ENCODE data around the gene RUSF1. TPM values are rescaled to one million over a fixed set of nuclear protein-coding genes. Genes with fewer than 3 reads are reported as not detected.

The RUSF1 gene
- total and polyA plus RNA-seq, 10 of the 15 experiments (the other 5 are each of a cell fraction or from before 2014, with no cell fraction given), result 0.20 to 46.3 (median 29.7) TPM

DNA sequence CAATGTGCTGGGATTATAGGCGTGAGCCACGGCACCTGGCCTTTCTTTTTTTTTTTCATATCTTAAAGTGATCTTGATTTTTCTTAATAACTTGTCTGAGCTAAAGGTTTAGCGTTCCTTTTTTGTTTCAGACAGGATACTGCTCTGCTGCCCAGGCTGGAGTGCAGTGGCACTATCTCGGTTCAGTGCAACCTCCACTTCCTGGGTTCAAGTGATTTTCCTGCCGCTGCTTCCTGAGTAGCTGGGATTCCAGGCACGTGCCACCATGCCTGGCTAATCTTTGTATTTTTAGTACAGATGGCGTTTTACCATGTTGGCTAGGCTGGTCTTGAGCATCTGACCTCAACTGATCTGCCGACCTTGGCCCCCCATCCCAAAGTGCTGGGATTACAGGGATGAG lies 4.0 kb downstream of the RUSF1 start:
- intact Hi-C loops (cut with micrococcal nuclease; ENCODE audit: unreplicated experiment), result loop anchor here (10.0 kb wide), 1 partner anchor 61 kb away; no protein-coding TSS in a partner anchor
- BruUV-seq (replicated peaks), result no TSS peak
- Histone ChIP-seq H3K4me3 (no peak overlapping the region), H3K27me3 (replicated peaks in 1 of 2; ENCODE audit: control insufficient read depth in 2 of 2, insufficient read depth in 2 of 2, low read length in 1 of 2) (no peaks in the 10 kb centered on the region), H3K27ac (ENCODE audit: control insufficient read depth, insufficient read depth) (no peak overlapping the region), H3K79me2 (ENCODE audit: control insufficient read depth, insufficient read depth, low read length) (peaks cover 24% of the 10 kb centered on the region), H2AFZ (ENCODE audit: control insufficient read depth, low read depth, low read length) (no peak overlapping the region), H3K4me2 (ENCODE audit: control insufficient read depth, insufficient read depth) (no peak overlapping the region), H3K9me3 (replicated peaks; ENCODE audit: control insufficient read depth, insufficient read depth, low read length) (no peaks in the 10 kb centered on the region), H3K4me1 (ENCODE audit: control insufficient read depth, insufficient read depth, low read length) (peaks cover 14% of the 10 kb centered on the region), H3K36me3 (ENCODE audit: control insufficient read depth in 2 of 2, insufficient read depth in 2 of 2, low read length in 1 of 2) (no peaks in the 10 kb centered on the region; a peak in 1 of 4 replicates), H3K9ac (ENCODE audit: control insufficient read depth, insufficient read depth, low read length) (no peak overlapping the region), H4K20me1 (ENCODE audit: control insufficient read depth, insufficient read depth) (no peaks in the 10 kb centered on the region)
- in situ Hi-C loops (cut with MboI), result no loop called here
- POLR2A ChIA-PET, result no interaction called here
- ATAC-seq (no peak), FAIRE-seq (no peak), DNase-seq (ENCODE audit: low read depth, low spot score) (no peak)
- 83% methylated on average over 8 of the region's 8 CpGs for WGBS (ENCODE audit: insufficient coverage, insufficient replicate concordance, low lambda C conversion rate, missing lambda C conversion rate)
- SMC1A ChIA-PET (ENCODE audit: uncharacterized antibody, unreplicated experiment), result no interaction called here
- CTCF ChIA-PET, result interaction anchor here (1.8 kb wide), 1 partner anchor 43 kb away, joined by 11 read pairs; no protein-coding TSS in a partner anchor
- RAD21 ChIA-PET (ENCODE audit: unreplicated experiment), result no interaction called here
- no peak for TF ChIP-seq FOXK2 (IDR thresholded peaks at IDR 0.05)
- TF ChIP-seq, protein P1, sequence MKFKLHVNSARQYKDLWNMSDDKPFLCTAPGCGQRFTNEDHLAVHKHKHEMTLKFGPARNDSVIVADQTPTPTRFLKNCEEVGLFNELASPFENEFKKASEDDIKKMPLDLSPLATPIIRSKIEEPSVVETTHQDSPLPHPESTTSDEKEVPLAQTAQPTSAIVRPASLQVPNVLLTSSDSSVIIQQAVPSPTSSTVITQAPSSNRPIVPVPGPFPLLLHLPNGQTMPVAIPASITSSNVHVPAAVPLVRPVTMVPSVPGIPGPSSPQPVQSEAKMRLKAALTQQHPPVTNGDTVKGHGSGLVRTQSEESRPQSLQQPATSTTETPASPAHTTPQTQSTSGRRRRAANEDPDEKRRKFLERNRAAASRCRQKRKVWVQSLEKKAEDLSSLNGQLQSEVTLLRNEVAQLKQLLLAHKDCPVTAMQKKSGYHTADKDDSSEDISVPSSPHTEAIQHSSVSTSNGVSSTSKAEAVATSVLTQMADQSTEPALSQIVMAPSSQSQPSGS (IDR thresholded peaks at IDR 0.05; ENCODE audit: low read length), result no peak
- TF ChIP-seq, protein P2, sequence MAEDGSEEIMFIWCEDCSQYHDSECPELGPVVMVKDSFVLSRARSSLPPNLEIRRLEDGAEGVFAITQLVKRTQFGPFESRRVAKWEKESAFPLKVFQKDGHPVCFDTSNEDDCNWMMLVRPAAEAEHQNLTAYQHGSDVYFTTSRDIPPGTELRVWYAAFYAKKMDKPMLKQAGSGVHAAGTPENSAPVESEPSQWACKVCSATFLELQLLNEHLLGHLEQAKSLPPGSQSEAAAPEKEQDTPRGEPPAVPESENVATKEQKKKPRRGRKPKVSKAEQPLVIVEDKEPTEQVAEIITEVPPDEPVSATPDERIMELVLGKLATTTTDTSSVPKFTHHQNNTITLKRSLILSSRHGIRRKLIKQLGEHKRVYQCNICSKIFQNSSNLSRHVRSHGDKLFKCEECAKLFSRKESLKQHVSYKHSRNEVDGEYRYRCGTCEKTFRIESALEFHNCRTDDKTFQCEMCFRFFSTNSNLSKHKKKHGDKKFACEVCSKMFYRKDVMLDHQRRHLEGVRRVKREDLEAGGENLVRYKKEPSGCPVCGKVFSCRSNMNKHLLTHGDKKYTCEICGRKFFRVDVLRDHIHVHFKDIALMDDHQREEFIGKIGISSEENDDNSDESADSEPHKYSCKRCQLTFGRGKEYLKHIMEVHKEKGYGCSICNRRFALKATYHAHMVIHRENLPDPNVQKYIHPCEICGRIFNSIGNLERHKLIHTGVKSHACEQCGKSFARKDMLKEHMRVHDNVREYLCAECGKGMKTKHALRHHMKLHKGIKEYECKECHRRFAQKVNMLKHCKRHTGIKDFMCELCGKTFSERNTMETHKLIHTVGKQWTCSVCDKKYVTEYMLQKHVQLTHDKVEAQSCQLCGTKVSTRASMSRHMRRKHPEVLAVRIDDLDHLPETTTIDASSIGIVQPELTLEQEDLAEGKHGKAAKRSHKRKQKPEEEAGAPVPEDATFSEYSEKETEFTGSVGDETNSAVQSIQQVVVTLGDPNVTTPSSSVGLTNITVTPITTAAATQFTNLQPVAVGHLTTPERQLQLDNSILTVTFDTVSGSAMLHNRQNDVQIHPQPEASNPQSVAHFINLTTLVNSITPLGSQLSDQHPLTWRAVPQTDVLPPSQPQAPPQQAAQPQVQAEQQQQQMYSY (CRISPR knock-in tag; IDR thresholded peaks at IDR 0.05), result no peak
- TF ChIP-seq EED (IDR thresholded peaks at IDR 0.05; ENCODE audit: low read depth), result no peak
- TF ChIP-seq, protein P3, sequence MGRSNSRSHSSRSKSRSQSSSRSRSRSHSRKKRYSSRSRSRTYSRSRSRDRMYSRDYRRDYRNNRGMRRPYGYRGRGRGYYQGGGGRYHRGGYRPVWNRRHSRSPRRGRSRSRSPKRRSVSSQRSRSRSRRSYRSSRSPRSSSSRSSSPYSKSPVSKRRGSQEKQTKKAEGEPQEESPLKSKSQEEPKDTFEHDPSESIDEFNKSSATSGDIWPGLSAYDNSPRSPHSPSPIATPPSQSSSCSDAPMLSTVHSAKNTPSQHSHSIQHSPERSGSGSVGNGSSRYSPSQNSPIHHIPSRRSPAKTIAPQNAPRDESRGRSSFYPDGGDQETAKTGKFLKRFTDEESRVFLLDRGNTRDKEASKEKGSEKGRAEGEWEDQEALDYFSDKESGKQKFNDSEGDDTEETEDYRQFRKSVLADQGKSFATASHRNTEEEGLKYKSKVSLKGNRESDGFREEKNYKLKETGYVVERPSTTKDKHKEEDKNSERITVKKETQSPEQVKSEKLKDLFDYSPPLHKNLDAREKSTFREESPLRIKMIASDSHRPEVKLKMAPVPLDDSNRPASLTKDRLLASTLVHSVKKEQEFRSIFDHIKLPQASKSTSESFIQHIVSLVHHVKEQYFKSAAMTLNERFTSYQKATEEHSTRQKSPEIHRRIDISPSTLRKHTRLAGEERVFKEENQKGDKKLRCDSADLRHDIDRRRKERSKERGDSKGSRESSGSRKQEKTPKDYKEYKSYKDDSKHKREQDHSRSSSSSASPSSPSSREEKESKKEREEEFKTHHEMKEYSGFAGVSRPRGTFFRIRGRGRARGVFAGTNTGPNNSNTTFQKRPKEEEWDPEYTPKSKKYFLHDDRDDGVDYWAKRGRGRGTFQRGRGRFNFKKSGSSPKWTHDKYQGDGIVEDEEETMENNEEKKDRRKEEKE (IDR thresholded peaks at IDR 0.05), result no peak
- TF ChIP-seq HCFC1 (IDR thresholded peaks at IDR 0.05; ENCODE audit: low read length), result no peak
- no peak for TF ChIP-seq GABPA (IDR thresholded peaks at IDR 0.05; ENCODE audit: low read depth)
- TF ChIP-seq NFXL1 (IDR thresholded peaks at IDR 0.05; ENCODE audit: borderline replicate concordance), result no peak
- TF ChIP-seq SMAD1 (IDR thresholded peaks at IDR 0.05; ENCODE audit: low read depth, partially characterized antibody), result no peak
- TF ChIP-seq MYB (IDR thresholded peaks at IDR 0.05; ENCODE audit: borderline replicate concordance, low read depth, low read length), result no peak
- no peak for TF ChIP-seq SMC3 (IDR thresholded peaks at IDR 0.05; ENCODE audit: borderline replicate concordance, low read length)
- TF ChIP-seq NFIC (IDR thresholded peaks at IDR 0.05; ENCODE audit: low read depth, low read length), result no peak
- TF ChIP-seq SPI1 (IDR thresholded peaks at IDR 0.05; ENCODE audit: borderline replicate concordance, insufficient read depth, low read depth, low read length), result no peak
- no peak for TF ChIP-seq NR2C1 (IDR thresholded peaks at IDR 0.05)

Data from GM12878 (cell line).